GM12891 (cell line): Measurements from ENCODE around the gene THADA.

ENCODE experiments used
- DNase-seq: peaks from one replicate; pipeline ENCODE4 v3.0.0; 2011; ENCODE audit warnings: low spot score; ENCODE audit not compliant: insufficient read length
- FAIRE-seq: peaks from 2 replicates; lab custom pipeline; 2011; peaks lifted over from hg19 to GRCh38; lab: Jason Lieb, UNC
- PAX5 ChIP-seq: IDR thresholded peaks from 2 replicates; pipeline ENCODE4 v1.6.1; 2011; ENCODE audit warnings: low read length, moderate library complexity, mild to moderate bottlenecking; ENCODE audit not compliant: insufficient read depth, severe bottlenecking
- POLR2A ChIP-seq: IDR thresholded peaks from 2 replicates; pipeline ENCODE4 v1.6.1; 2011; ENCODE audit warnings: low read depth, low read length, control low read depth
- POLR2AphosphoS5 ChIP-seq: IDR thresholded peaks from 2 replicates; pipeline ENCODE4 v1.6.1; 2011; ENCODE audit warnings: low read depth, low read length, control low read depth
- POU2F2 ChIP-seq: IDR thresholded peaks from 2 replicates; pipeline ENCODE4 v1.6.1; 2011; ENCODE audit warnings: low read depth, mild to moderate bottlenecking, control low read depth, low read length, moderate library complexity
- SPI1 ChIP-seq: IDR thresholded peaks from 2 replicates; pipeline ENCODE4 v1.6.1; 2011; ENCODE audit warnings: low read depth, low read length, control low read depth
- TAF1 ChIP-seq: IDR thresholded peaks from 2 replicates; pipeline ENCODE4 v1.6.1; 2011; ENCODE audit warnings: low read depth, low read length, control low read depth

The THADA gene

GRCh38 chr2:43276266-43276941 is 319.4 kb downstream of the THADA start:
- TF ChIP-seq SPI1: 0 out of 2 replicates have a peak, but pooled peaks have one; percentile 0
- no peak for TF ChIP-seq PAX5
- no peak for TF ChIP-seq POU2F2
- no peak for TF ChIP-seq POLR2A
- FAIRE-seq (no peak), DNase-seq (no peak)

GRCh38 chr2:43274721-43275120 is 321.1 kb downstream of the THADA start:
- TF ChIP-seq TAF1 (no peak), PAX5 (no peak), SPI1 (no peak), POLR2A (no peak), POLR2AphosphoS5 (no peak), POU2F2 (no peak)
- no peak for DNase-seq
- no peak for FAIRE-seq

- TF ChIP-seq SPI1 (no peak), POLR2AphosphoS5 (no peak), POLR2A (no peak), PAX5 (no peak), TAF1 (no peak), POU2F2 (no peak)
- FAIRE-seq: no peak
- no peak for DNase-seq
Measured at GRCh38 chr2:43274055-43274454, 321.8 kb downstream of the THADA start.

GRCh38 chr2:43273529-43273928 is 322.3 kb downstream of the THADA start:
- FAIRE-seq: no peak
- DNase-seq: no peak
- TF ChIP-seq SPI1: peak; percentile 40; the same call in 1 of the 2 replicates
- no peak for TF ChIP-seq PAX5

GRCh38 chr2:43270930-43271615 is 324.8 kb downstream of the THADA start:
- no peak for DNase-seq
- FAIRE-seq: no peak
- no peak for TF ChIP-seq POU2F2
- no peak for TF ChIP-seq SPI1
- no peak for TF ChIP-seq TAF1

- TF ChIP-seq TAF1 (no peak), POLR2AphosphoS5 (no peak), PAX5 (no peak), SPI1 (no peak), POU2F2 (no peak), POLR2A (no peak)
- FAIRE-seq: no peak
- DNase-seq: no peak
Measured at GRCh38 chr2:43270461-43270860, 325.4 kb downstream of the THADA start.

- TF ChIP-seq POLR2A (no peak), TAF1 (no peak), PAX5 (no peak), POU2F2 (no peak), POLR2AphosphoS5 (no peak), SPI1 (no peak)
- DNase-seq (no peak), FAIRE-seq (no peak)
Measured at GRCh38 chr2:43269706-43270105, 326.1 kb downstream of the THADA start.

- DNase-seq: no peak
- TF ChIP-seq PAX5 (no peak), POLR2AphosphoS5 (no peak), POU2F2 (no peak), TAF1 (no peak), SPI1 (no peak), POLR2A (no peak)
- FAIRE-seq: no peak
Measured at GRCh38 chr2:43269074-43269572, 326.7 kb downstream of the THADA start.

GRCh38 chr2:43268066-43268953 is 327.5 kb downstream of the THADA start:
- no peak for DNase-seq
- no peak for FAIRE-seq
- TF ChIP-seq TAF1 (no peak), POLR2A (no peak), PAX5 (no peak), POU2F2 (no peak), SPI1 (no peak), POLR2AphosphoS5 (no peak)

GRCh38 chr2:43267381-43267780 is 328.5 kb downstream of the THADA start:
- TF ChIP-seq SPI1 (no peak), POU2F2 (no peak), TAF1 (no peak), POLR2A (no peak), POLR2AphosphoS5 (no peak), PAX5 (no peak)
- FAIRE-seq: no peak

More at GRCh38 chr2:43267381-43267780, 328.5 kb downstream of the THADA start:
- no peak for DNase-seq
